ENCODE data around the gene KIAA1614. TPM values are rescaled to one million over a fixed set of nuclear protein-coding genes. Genes with fewer than 3 reads are reported as not detected.

KIAA1614 gene
- 10 to 100 TPM in 5 of 10 donors, 1 to 10 TPM in 5; 7.1 to 13.3 (median 9.8) TPM for polyA plus RNA-seq (ENCODE audit: insufficient read length in 10 of 10)
- long read RNA-seq, donor 1 = 0 reads
- long read RNA-seq, donor 2, partial matches to known transcripts = 0 of 1 reads
- long read RNA-seq, donor 2, other reads (novel, unspliced or antisense) = 0 of 1 reads
- long read RNA-seq, donor 3 = 0 reads
- long read RNA-seq, donor 4 = 0 reads
- long read RNA-seq, donor 5, partial matches to known transcripts = 13 of 13 reads
- long read RNA-seq, donor 5, other reads (novel, unspliced or antisense) = 0 of 13 reads
- long read RNA-seq, donor 6 = 0 reads
- long read RNA-seq, donor 7 = 0 reads
- long read RNA-seq, donor 8 = 0 reads
- long read RNA-seq, donor 9 = 0 reads

- peak; percentile 46 to 91 (median 75) for DNase-seq
Measured at GRCh38 chr1:180912801-180913565, at the start of gene KIAA1614. Gene KIAA1614 (plus strand): TSS chr1:180912897. CDS start chr1:180913244, 347 bp downstream.

GRCh38 chr1:180863158-180863775 is 49.4 kb upstream of the KIAA1614 start:
- DNase-seq = peak; percentile 57 to 75 (median 61)

- DNase-seq = peak; percentile 32 to 69 (median 39)
Measured at GRCh38 chr1:180881806-180882509, 30.7 kb upstream of the KIAA1614 start.

GRCh38 chr1:180884588-180885300 is 28.0 kb upstream of the KIAA1614 start:
- no peak for DNase-seq

GRCh38 chr1:180886338-180886737 is 26.4 kb upstream of the KIAA1614 start:
- no peak for DNase-seq

GRCh38 chr1:180887841-180888240 is 24.9 kb upstream of the KIAA1614 start:
- DNase-seq = no peak

GRCh38 chr1:180888870-180889269 is 23.8 kb upstream of the KIAA1614 start:
- no peak for DNase-seq

- no peak for DNase-seq
Measured at GRCh38 chr1:180889325-180889724, 23.4 kb upstream of the KIAA1614 start.

- no peak for DNase-seq
Measured at GRCh38 chr1:180892272-180892671, 20.4 kb upstream of the KIAA1614 start.

- DNase-seq = no peak
Measured at GRCh38 chr1:180892675-180893074, 20.0 kb upstream of the KIAA1614 start.

- no peak for DNase-seq
Measured at GRCh38 chr1:180893614-180894013, 19.1 kb upstream of the KIAA1614 start.

- no peak for DNase-seq
Measured at GRCh38 chr1:180896161-180896560, 16.5 kb upstream of the KIAA1614 start.

- peak in 1 of 3 donors; percentile 21 for DNase-seq
Measured at GRCh38 chr1:180898441-180899219, 14.1 kb upstream of the KIAA1614 start.

- peak in 1 of 3 donors; percentile 19 for DNase-seq
Measured at GRCh38 chr1:180899262-180899661, 13.4 kb upstream of the KIAA1614 start.

- no peak for DNase-seq
Measured at GRCh38 chr1:180901076-180901990, 11.4 kb upstream of the KIAA1614 start.

- DNase-seq = no peak
Measured at GRCh38 chr1:180902541-180902940, 10.2 kb upstream of the KIAA1614 start.

GRCh38 chr1:180905927-180906326 is 6.8 kb upstream of the KIAA1614 start:
- no peak for DNase-seq

- no peak for DNase-seq
Measured at GRCh38 chr1:180906511-180906910, 6.2 kb upstream of the KIAA1614 start.

Measured in muscle of back (tissue), 13 donors.